Astrocyte of the spinal cord (primary cell): ENCODE measurements around the gene WNT4.

Experiments used
- DNase-seq: peaks from one replicate; pipeline ENCODE4 v3.0.0; 2011; ENCODE audit warnings: low read depth, low spot score
- H3K4me3 ChIP-seq: 2 replicates; pipeline ENCODE4 v1.5.1; 2011; ENCODE audit warnings: low read depth, mild to moderate bottlenecking, low read length, moderate library complexity
- CTCF ChIP-seq: IDR thresholded peaks from 2 replicates; pipeline ENCODE4 v1.5.1; 2012; ENCODE audit warnings: low read depth, mild to moderate bottlenecking, low read length, inconsistent platforms
- in situ Hi-C: cut with HindIII; loops from 2 replicates; pipeline ENCODE4 v1.10.0; 2017; ENCODE audit warnings: low sequenced_read_pairs

Gene WNT4

GRCh38 chr1:22176258-22176657 lies 33.4 kb upstream of the WNT4 start:
- in situ Hi-C loops: no loop called here
- no peak overlapping the region for H3K4me3 ChIP-seq
- no peak for DNase-seq
- no peak for TF ChIP-seq CTCF

GRCh38 chr1:22174446-22175220 lies 31.7 kb upstream of the WNT4 start:
- no peak for DNase-seq
- no peak for TF ChIP-seq CTCF
- no peak overlapping the region for H3K4me3 ChIP-seq
- in situ Hi-C loops: no loop called here

- no peak overlapping the region for H3K4me3 ChIP-seq
- in situ Hi-C loops: no loop called here
- TF ChIP-seq CTCF: no peak
- no peak for DNase-seq
These were observed 29.2 kb upstream of the WNT4 start for GRCh38 chr1:22171951-22172715.

DNA sequence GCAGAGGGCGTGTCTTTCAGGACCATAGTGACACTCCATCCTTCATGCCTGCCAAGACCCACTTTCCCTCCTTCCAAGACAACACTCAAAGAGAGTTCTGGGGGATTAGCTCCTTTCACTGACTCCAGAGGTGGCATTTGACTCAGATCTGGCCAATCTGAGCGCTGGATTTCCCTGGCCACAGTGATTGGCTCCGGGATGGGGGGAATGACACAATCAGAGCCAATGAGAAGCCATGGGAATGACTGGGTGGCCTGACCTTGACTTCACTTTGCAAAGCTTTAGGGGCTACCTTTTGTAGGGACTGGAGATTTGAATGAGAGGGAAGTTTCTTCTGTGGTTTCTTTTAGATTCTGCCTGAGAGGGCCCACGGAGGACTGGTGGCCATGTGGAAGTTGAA lies 26.9 kb upstream of the WNT4 start:
- DNase-seq: no peak
- in situ Hi-C loops: no loop called here
- no peak for TF ChIP-seq CTCF
- H3K4me3 ChIP-seq: no peak overlapping the region

DNA sequence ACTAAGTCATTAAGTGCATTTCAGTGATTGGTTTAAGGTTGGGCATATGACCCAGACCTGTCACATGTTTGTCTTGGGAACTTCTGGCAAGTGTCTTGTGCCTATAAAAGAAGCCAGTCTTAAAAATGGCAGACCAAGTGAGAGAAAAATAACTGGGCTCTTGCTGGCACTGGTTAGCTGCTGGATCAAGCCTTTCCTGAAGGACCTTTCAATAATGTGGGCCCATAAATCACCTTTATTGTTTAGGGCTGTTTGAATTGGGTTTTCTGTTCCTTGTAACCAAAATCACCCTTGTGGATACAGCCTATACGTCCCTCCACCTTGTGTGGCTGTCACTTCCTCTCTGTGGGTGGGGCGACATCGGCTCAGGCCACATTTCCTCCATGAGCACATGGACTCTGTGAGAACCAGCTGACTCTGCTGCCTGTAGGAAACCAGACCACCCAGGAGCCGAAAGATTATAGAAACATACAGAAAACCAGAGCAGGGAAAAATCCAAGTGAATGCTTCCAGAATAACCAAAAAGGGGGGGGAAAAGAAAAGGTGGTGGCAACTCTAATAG lies 25.6 kb upstream of the WNT4 start:
- in situ Hi-C loops: no loop called here
- no peak overlapping the region for H3K4me3 ChIP-seq
- TF ChIP-seq CTCF: no peak
- DNase-seq: no peak

DNA sequence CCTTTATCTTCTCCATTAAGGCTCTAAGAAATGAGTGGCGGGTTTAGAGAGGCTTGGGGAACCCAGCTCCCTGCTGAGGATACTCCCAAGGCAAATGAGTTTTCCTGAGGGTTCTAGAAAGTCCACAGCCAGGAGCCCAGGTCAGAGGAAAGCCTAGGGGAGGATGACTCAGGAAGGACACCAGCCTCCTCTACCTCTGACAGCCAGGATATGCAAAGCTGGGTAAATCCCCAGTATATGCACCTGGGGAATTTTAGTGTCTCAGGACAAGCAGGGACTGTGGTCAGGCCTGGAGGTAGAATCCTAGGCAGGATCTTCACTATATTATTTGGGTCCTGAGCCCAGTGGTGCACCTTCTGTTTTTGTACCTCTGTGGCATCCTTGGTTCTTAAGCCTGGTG lies 23.5 kb upstream of the WNT4 start:
- in situ Hi-C loops: no loop called here
- TF ChIP-seq CTCF: no peak
- DNase-seq: no peak

More for the DNA sequence above, 23.5 kb upstream of the WNT4 start:
- no peak overlapping the region for H3K4me3 ChIP-seq
